ENCODE measurements around the gene GREM2.

- TF ChIP-seq CTCF (IDR thresholded peaks at IDR 0.05) (no peak), POLR2AphosphoS5 (IDR thresholded peaks at IDR 0.05) (no peak)
These were observed 108.4 kb downstream of the GREM2 start for GRCh38 chr1:240503558-240503957.

All from esophagus muscularis mucosa (tissue), 3 donors.